Neural cell (in vitro differentiated cells): Measurements from ENCODE around the gene SPECC1L.
"Not testable (repeated sequence)": the region's sequence is repeated elsewhere in the genome, so short reads cannot be mapped to it uniquely, and the experiment has no call there.

Source experiments
- EP300 ChIP-seq: fragments of 450-650 bp; conservative IDR thresholded peaks from 2 replicates; pipeline ENCODE4 v1.6.1; 2014; ENCODE audit warnings: antibody characterized with exemption, mild to moderate bottlenecking, moderate library complexity; ENCODE audit not compliant: poor library complexity, severe bottlenecking
- EZH2 ChIP-seq: fragments of 200-600, 300-800 bp; shearing (Covaris generic), sonication (generic); IDR thresholded peaks from 2 replicates; pipeline ENCODE4 v1.6.1; 2014; ENCODE audit warnings: antibody characterized with exemption, low read length, borderline replicate concordance, mild to moderate bottlenecking; ENCODE audit not compliant: insufficient read depth, poor library complexity, severe bottlenecking
- MXI1 ChIP-seq: fragments of 450-650 bp; conservative IDR thresholded peaks from 2 replicates; pipeline ENCODE4 v1.6.1; 2014; ENCODE audit warnings: antibody characterized with exemption, mild to moderate bottlenecking; ENCODE audit not compliant: poor library complexity, severe bottlenecking
- POLR2AphosphoS5 ChIP-seq: IDR thresholded peaks from 2 replicates; pipeline ENCODE4 v1.6.1; 2012
- RAD21 ChIP-seq: fragments of 450-650 bp; conservative IDR thresholded peaks from 2 replicates; pipeline ENCODE4 v1.6.1; 2014; ENCODE audit warnings: antibody characterized with exemption, mild to moderate bottlenecking, moderate library complexity
- SMC3 ChIP-seq: fragments of 450-650 bp; conservative IDR thresholded peaks from 2 replicates; pipeline ENCODE4 v1.6.1; 2014; ENCODE audit warnings: antibody characterized with exemption, mild to moderate bottlenecking, moderate library complexity; ENCODE audit not compliant: poor library complexity
- TF ChIP-seq, protein P1 (sequence below): fragments of 450-650 bp; IDR thresholded peaks from 2 replicates; pipeline ENCODE4 v1.5.1; 2014; ENCODE audit warnings: antibody characterized with exemption, mild to moderate bottlenecking, moderate library complexity; ENCODE audit not compliant: poor library complexity, severe bottlenecking
- TF ChIP-seq, protein P2 (sequence below): IDR thresholded peaks from 2 replicates; pipeline ENCODE4 v1.6.1; 2012; ENCODE audit warnings: borderline replicate concordance

DNA sequence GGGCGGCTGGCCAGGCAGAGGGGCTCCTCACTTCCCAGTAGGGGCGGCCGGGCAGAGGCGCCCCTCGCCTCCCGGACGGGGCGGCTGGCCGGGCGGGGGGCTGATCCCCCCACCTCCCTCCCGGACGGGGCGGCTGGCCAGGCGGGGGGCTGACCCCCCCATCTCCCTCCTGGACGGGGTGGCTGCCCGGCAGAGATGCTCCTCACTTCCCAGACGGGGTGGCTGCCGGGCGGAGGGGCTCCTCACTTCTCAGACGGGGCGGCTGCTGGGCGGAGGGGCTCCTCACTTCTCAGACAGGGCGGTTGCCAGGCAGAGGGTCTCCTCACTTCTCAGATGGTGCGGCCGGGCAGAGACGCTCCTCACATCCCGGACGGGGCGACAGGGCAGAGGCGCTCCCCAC is 46.9 kb downstream of the SPECC1L start:
- TF ChIP-seq, protein P1, sequence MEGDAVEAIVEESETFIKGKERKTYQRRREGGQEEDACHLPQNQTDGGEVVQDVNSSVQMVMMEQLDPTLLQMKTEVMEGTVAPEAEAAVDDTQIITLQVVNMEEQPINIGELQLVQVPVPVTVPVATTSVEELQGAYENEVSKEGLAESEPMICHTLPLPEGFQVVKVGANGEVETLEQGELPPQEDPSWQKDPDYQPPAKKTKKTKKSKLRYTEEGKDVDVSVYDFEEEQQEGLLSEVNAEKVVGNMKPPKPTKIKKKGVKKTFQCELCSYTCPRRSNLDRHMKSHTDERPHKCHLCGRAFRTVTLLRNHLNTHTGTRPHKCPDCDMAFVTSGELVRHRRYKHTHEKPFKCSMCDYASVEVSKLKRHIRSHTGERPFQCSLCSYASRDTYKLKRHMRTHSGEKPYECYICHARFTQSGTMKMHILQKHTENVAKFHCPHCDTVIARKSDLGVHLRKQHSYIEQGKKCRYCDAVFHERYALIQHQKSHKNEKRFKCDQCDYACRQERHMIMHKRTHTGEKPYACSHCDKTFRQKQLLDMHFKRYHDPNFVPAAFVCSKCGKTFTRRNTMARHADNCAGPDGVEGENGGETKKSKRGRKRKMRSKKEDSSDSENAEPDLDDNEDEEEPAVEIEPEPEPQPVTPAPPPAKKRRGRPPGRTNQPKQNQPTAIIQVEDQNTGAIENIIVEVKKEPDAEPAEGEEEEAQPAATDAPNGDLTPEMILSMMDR = not testable (repeated sequence)
- not testable (repeated sequence) for TF ChIP-seq SMC3, POLR2AphosphoS5, RAD21, EZH2, EP300, MXI1
- TF ChIP-seq, protein P2, sequence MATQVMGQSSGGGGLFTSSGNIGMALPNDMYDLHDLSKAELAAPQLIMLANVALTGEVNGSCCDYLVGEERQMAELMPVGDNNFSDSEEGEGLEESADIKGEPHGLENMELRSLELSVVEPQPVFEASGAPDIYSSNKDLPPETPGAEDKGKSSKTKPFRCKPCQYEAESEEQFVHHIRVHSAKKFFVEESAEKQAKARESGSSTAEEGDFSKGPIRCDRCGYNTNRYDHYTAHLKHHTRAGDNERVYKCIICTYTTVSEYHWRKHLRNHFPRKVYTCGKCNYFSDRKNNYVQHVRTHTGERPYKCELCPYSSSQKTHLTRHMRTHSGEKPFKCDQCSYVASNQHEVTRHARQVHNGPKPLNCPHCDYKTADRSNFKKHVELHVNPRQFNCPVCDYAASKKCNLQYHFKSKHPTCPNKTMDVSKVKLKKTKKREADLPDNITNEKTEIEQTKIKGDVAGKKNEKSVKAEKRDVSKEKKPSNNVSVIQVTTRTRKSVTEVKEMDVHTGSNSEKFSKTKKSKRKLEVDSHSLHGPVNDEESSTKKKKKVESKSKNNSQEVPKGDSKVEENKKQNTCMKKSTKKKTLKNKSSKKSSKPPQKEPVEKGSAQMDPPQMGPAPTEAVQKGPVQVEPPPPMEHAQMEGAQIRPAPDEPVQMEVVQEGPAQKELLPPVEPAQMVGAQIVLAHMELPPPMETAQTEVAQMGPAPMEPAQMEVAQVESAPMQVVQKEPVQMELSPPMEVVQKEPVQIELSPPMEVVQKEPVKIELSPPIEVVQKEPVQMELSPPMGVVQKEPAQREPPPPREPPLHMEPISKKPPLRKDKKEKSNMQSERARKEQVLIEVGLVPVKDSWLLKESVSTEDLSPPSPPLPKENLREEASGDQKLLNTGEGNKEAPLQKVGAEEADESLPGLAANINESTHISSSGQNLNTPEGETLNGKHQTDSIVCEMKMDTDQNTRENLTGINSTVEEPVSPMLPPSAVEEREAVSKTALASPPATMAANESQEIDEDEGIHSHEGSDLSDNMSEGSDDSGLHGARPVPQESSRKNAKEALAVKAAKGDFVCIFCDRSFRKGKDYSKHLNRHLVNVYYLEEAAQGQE = not testable (repeated sequence)
